GM15510 (cell line): ENCODE data around the gene M1AP.

Source experiments
- POLR2A ChIP-seq: IDR thresholded peaks from 3 replicates; pipeline ENCODE4 v1.6.1; 2011; ENCODE audit warnings: borderline replicate concordance; ENCODE audit not compliant: insufficient read length; ENCODE audit errors: extremely low read depth

The M1AP gene

DNA sequence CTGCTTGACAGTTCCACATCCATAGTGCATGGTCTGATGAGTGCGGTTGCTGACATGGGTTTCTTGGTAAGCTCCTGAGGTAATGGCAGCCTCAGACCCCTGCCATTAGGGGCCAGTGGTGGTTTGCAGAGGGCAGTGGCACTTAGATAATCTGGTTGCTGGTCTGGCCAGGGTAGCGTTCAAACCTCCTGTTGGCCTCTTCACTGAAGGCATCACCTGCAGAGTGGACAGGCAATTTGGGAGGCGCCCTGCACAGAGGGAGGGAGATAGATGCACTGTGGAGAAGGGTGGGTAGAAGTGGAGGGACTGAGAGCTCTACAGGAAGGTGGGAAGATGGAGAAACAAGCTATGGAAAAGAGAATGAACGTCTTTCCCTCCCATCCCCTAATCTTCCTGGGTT, 114.7 kb downstream of the M1AP start:
- TF ChIP-seq POLR2A = no peak

GRCh38 chr2:74532222-74532621, 115.9 kb downstream of the M1AP start:
- no peak for TF ChIP-seq POLR2A

- TF ChIP-seq POLR2A = no peak
Observed at GRCh38 chr2:74531666-74532065, 116.5 kb downstream of the M1AP start.

DNA sequence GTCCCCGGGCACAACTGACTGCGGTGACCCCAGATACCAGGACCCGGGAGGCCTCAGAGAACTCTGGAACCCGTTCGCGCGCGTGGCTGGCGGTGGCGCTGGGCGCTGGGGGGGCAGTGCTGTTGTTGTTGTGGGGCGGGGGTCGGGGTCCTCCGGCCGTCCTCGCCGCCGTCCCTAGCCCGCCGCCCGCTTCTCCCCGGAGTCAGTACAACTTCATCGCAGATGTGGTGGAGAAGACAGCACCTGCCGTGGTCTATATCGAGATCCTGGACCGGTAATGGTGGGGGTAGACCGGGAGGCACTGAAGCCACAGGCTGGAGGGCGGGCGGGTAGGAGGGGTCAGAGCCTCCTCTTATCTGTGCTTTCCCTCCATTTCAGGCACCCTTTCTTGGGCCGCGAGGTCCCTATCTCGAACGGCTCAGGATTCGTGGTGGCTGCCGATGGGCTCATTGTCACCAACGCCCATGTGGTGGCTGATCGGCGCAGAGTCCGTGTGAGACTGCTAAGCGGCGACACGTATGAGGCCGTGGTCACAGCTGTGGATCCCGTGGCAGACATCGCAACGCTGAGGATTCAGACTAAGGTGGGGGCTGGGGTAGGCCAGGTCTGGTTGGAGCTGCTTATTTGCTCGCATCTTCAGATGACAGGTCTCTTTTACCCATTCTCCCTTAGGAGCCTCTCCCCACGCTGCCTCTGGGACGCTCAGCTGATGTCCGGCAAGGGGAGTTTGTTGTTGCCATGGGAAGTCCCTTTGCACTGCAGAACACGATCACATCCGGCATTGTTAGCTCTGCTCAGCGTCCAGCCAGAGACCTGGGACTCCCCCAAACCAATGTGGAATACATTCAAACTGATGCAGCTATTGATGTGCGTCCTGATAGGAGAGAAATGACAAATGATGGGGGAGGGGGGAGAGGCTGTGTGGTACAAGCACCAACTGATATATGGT, 117.6 kb downstream of the M1AP start:
- TF ChIP-seq POLR2A = no peak

DNA sequence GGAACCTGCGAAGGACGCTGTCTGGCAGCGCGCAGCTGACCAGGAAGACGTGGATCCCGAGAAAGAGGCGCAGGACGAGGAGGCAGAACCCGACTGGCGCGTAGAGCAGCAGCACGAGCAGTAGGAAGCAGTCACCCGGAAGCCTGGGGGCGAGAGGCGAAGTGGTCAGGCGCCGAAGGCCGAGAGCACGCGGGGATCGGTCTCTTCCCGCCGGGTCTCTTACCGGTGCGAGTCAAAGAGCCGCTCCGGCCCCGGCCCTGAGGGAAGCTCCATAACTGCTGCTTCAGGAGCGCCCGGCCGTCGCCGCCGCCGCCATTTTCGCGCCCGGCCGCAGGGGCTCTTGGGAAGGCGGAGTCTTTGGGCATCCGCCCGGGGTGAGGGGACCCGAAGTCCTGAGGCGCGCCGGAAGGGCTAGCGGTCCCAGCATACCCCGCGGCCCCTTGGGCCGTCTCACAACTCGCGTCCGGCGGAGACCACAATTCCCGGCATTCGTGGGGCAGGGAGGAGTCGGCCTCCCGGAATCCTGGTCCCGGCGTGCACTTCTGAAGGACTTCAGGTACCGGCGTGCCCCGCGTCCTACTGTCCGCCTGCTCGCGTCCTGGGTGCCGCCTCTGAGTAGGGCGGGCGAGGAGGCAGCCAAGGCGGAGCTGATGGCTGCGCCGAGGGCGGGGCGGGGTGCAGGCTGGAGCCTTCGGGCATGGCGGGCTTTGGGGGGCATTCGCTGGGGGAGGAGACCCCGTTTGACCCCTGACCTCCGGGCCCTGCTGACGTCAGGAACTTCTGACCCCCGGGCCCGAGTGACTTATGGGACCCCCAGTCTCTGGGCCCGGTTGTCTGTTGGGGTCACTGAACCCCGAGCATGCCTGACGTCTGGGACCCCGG, 118.5 kb downstream of the M1AP start, which contains the start of the genes AUP1 and HTRA2:
TSS of gene AUP1 (minus strand) at position 350 of the 882 bp plus-strand sequence. CDS start at position 273, 77 bp downstream.
TSS of gene HTRA2 (plus strand) at position 577 of the 882 bp plus-strand sequence. CDS start at position 651, 74 bp downstream.
- peak; percentile 95 for TF ChIP-seq POLR2A

DNA sequence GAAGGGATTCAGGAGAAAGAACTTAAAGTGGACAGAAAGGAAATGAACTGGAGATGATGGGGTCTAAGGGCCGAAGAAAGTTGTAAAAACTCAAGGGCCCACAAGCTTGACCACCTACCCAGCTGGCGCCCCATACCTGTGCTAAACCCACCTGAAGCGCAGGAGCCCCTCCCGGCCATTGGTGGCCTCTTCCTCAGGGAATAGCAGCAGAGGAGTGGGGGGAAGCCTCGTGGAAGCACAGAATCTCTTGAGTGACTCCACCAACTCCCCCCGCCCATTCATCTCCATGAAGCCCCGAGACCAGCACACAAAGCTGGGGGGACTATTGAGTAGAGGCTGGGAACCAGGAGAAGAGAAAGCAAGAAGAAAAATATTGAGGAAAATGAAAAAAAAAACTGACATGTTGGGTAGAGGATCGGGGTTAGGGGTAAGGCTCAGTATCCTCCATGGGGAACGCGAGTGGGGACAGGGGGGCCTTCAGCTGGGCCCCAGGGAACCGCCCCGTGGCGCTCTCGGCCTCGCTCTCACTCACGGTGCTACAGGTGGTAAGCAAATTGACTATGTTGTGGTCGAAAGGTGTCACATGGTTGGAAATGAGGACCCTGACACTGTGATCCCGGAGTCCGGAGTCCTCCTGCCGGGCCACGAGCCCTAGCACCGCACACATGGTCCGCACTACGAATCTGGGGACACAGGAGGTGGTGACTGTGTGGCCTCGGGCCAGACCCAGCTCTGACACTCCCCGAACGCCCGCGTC, 119.4 kb downstream of the M1AP start:
- TF ChIP-seq POLR2A = no peak

GRCh38 chr2:74527741-74528140, 120.4 kb downstream of the M1AP start:
- no peak for TF ChIP-seq POLR2A

DNA sequence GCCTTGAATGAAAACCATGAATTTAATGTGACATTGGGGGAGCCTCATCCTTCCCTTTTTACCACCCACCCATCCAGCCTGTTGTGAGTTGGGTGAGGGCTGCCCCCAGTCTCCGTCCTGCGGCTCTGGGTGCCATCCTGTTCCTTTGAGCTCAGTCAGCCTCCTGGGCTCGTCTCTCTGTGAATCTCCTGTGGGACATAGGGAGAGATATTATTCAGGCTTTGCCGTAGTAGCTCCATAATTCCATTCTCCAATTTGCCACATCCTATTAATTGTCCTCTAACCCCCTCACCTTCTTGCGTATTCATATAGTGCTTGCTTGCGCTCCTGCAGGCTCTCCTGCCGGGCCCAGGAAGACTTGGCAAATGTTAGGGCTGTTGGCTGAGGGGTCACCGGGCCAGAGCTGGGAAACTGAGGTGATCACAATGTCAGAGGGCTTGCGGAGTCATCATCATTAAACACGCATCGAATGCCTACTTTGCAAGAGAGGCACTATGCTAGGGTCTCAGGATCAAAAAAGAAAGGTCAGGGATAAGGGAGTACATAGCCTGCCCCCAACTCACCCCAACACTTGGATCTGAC, 121.4 kb downstream of the M1AP start:
- TF ChIP-seq POLR2A = no peak

- no peak for TF ChIP-seq POLR2A
Observed at GRCh38 chr2:74525717-74526648, 122.1 kb downstream of the M1AP start, which contains the start of gene DQX1. Gene DQX1 (minus strand): TSS chr2:74526231. CDS start chr2:74525729, 502 bp downstream.

DNA sequence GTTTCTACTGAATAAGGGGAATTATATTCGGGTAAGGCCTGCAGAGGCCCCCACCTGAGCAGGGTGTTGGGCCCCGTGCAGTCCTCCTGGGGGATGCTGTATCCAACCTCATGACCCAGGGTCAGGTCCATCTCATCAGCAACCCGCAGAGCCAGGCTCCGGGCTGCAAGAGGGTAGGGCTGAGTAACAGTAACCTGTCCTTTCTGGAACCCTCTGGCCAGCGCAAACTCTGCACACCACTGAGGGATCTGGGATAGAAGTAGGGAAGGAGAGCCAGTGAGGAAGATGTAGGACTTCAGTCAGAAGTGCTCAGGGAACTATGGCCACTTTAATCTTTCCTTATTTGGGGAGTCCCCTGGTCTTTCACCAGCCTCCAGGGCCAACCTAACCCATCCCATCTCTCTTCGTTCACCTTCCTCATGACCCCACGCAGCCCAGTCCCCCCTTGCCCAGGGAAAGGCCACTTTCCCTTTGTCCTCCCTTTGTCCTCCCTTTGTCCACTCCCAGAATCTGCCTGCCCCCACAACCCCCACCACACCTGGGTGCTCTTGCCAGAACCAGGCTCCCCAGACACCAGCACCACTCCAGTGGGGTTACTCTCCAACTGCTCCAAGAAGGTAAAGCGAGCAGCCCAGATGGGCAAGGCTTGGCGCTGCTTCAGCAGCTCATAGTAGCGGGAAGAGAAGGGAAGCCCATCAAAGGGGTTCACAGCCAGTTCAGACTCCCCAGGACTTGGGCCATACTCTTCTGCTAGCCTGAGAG, 123.0 kb downstream of the M1AP start:
- no peak for TF ChIP-seq POLR2A

GRCh38 chr2:74524005-74524404, 124.1 kb downstream of the M1AP start:
- TF ChIP-seq POLR2A = no peak

DNA sequence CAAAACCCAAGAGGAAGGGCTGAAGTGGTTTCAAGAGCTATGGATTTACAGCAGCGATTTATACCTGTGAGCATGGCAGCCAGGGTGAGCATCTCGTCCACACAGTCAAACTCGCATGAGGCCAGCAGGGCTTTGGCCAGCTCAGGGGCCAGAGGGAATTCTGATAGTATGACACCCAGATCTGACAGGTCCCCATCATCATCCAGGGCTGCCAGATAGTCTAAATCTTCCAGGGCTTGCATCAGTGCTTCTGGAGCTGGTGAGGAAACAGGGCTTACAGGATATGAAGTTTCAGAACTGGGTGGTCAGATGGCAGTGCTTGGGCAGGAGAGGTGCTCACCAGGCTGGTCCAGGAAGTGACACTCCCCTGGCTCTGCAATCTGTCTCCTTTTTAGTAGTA, 125.6 kb downstream of the M1AP start:
- no peak for TF ChIP-seq POLR2A

- TF ChIP-seq POLR2A = no peak
Observed at GRCh38 chr2:74516650-74517049, 131.5 kb downstream of the M1AP start.
